ENCODE data around the gene MPRIP.
"Not testable (repeated sequence)": the region's sequence is repeated elsewhere in the genome, so short reads cannot be mapped to it uniquely, and the experiment has no call there.

Gene MPRIP

GRCh38 chr17:17015230-17015629, 27.0 kb upstream of the MPRIP start:
- no peak for TF ChIP-seq CTCF (IDR thresholded peaks at IDR 0.05; ENCODE audit: control insufficient read depth, extremely low read depth, insufficient read depth)
- no peak for DNase-seq (ENCODE audit: low read depth)
- H3K4me3 ChIP-seq (ENCODE audit: low read depth, low read length), result no peak overlapping the region

- not testable (repeated sequence) for DNase-seq (ENCODE audit: low read depth)
Observed at GRCh38 chr17:17016199-17017197, 25.8 kb upstream of the MPRIP start.

GRCh38 chr17:17017343-17018014, 24.8 kb upstream of the MPRIP start:
- H3K4me3 ChIP-seq (ENCODE audit: low read depth, low read length), result no peak overlapping the region
- TF ChIP-seq CTCF (IDR thresholded peaks at IDR 0.05; ENCODE audit: control insufficient read depth, extremely low read depth, insufficient read depth), result no peak
- DNase-seq (ENCODE audit: low read depth), result no peak

More at GRCh38 chr17:17016199-17017197, 25.8 kb upstream of the MPRIP start:
- not testable (repeated sequence) for H3K4me3 ChIP-seq (ENCODE audit: low read depth, low read length)

- H3K4me3 ChIP-seq (ENCODE audit: low read depth, low read length), result no peak overlapping the region
- TF ChIP-seq CTCF (IDR thresholded peaks at IDR 0.05; ENCODE audit: control insufficient read depth, extremely low read depth, insufficient read depth), result no peak
Observed at GRCh38 chr17:17018021-17018441, 24.2 kb upstream of the MPRIP start.

GRCh38 chr17:17018612-17019429, 23.4 kb upstream of the MPRIP start:
- no peak for TF ChIP-seq CTCF (IDR thresholded peaks at IDR 0.05; ENCODE audit: control insufficient read depth, extremely low read depth, insufficient read depth)
- DNase-seq (ENCODE audit: low read depth), result peak; percentile 91
- no peak overlapping the region for H3K4me3 ChIP-seq (ENCODE audit: low read depth, low read length)

More at GRCh38 chr17:17018021-17018441, 24.2 kb upstream of the MPRIP start:
- DNase-seq (ENCODE audit: low read depth), result no peak

- DNase-seq (ENCODE audit: low read depth), result no peak
- no peak for TF ChIP-seq CTCF (IDR thresholded peaks at IDR 0.05; ENCODE audit: control insufficient read depth, extremely low read depth, insufficient read depth)
- H3K4me3 ChIP-seq (ENCODE audit: low read depth, low read length), result no peak overlapping the region
Observed at GRCh38 chr17:17019430-17019762, 22.9 kb upstream of the MPRIP start.

Data from LNCaP clone FGC (cell line).